HUES64 (cell line): ENCODE measurements around the gene LRRC41.
"Not testable (repeated sequence)": the region's sequence is repeated elsewhere in the genome, so short reads cannot be mapped to it uniquely, and the experiment has no call there.

Source experiments
- H3K27ac ChIP-seq: 2 replicates; pipeline ENCODE4 v1.7.0; 2013; ENCODE audit warnings: low read depth, low read length, inconsistent platforms
- H3K27me3 ChIP-seq: 2 replicates; pipeline ENCODE4 v1.6.1; 2013; ENCODE audit warnings: mild to moderate bottlenecking, low read length; ENCODE audit not compliant: insufficient read depth
- H3K36me3 ChIP-seq: 2 replicates; pipeline ENCODE4 v1.6.1; 2013; ENCODE audit warnings: mild to moderate bottlenecking, low read length; ENCODE audit not compliant: insufficient read depth
- H3K4me1 ChIP-seq: 2 replicates; pipeline ENCODE4 v1.6.1; 2013; ENCODE audit warnings: mild to moderate bottlenecking, low read length, moderate library complexity; ENCODE audit not compliant: insufficient read depth
- H3K4me3 ChIP-seq: 2 replicates; pipeline ENCODE4 v1.5.1; 2013; ENCODE audit warnings: mild to moderate bottlenecking, low read length, moderate library complexity
- H3K9ac ChIP-seq: 2 replicates; pipeline ENCODE4 v1.6.1; 2013; ENCODE audit warnings: mild to moderate bottlenecking, low read depth, low read length
- H3K9me3 ChIP-seq: 2 replicates; pipeline ENCODE4 v1.6.1; 2013; ENCODE audit warnings: low read depth, low read length; ENCODE audit not compliant: insufficient read depth
- WGBS: fragments of 150-250, 120-280 bp; methylation state at CpG from one replicate; pipeline ENCODE4 v1.1.7; 2013; ENCODE audit warnings: missing lambda C conversion rate; 5-methylcytosine and 5-hydroxymethylcytosine counted together

The LRRC41 gene

DNA sequence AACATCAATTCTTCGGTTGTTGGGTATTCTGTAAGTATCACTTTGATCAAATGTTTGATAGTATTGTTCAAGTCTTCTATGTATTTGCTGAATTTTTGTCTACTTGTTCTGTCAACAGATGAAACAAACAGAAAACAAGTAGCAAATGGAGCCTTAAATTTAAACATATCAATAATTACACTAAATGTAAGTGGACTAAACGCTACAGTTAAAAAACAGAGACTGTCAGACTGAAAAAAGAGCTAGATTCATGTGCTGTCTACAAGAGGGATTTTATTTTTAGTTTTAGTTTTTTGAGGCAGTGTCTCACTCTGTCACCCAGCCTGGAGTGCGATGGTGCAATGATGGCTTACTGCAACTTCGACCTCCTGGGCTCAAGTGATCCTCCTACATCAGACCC is 66.5 kb downstream of the LRRC41 start:
- peaks cover 25% of the 10 kb centered on the region for H3K9me3 ChIP-seq
- no peaks in the 10 kb centered on the region for H3K27me3 ChIP-seq
- H3K4me3 ChIP-seq, result no peak overlapping the region
- 90% methylated on average over 4 of the region's 4 CpGs for WGBS
- H3K4me1 ChIP-seq, result no peaks in the 10 kb centered on the region
- H3K36me3 ChIP-seq, result no peaks in the 10 kb centered on the region
- H3K9ac ChIP-seq, result no peak overlapping the region
- H3K27ac ChIP-seq, result no peak overlapping the region

DNA sequence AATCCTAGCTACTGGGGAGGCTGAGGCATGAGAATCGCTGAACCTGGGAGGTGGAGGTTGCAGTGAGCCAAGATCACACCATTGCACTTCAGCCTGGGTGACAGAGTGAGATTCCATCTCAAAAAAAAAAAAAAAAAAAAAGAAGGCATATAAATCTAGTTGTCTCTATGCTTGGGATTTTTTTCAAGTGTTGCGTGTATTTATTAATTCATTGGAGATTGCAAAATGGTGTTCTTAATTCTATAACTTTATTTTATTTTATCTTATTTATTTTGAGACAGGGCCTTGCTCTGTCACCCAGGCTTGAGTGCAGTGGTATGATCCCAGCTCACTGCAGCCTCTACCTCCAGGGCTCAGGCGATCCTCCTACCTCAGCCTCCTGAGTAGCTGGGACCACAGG is 72.2 kb downstream of the LRRC41 start:
- WGBS, result 92% methylated on average over 2 of the region's 3 CpGs
- not testable (repeated sequence) for H3K4me3 ChIP-seq, H3K36me3 ChIP-seq, H3K27ac ChIP-seq, H3K9ac ChIP-seq, H3K9me3 ChIP-seq, H3K4me1 ChIP-seq, H3K27me3 ChIP-seq
